ENCODE measurements around the gene AHSA1.
"Not testable (repeated sequence)": the region's sequence is repeated elsewhere in the genome, so short reads cannot be mapped to it uniquely, and the experiment has no call there.

Gene AHSA1

DNA sequence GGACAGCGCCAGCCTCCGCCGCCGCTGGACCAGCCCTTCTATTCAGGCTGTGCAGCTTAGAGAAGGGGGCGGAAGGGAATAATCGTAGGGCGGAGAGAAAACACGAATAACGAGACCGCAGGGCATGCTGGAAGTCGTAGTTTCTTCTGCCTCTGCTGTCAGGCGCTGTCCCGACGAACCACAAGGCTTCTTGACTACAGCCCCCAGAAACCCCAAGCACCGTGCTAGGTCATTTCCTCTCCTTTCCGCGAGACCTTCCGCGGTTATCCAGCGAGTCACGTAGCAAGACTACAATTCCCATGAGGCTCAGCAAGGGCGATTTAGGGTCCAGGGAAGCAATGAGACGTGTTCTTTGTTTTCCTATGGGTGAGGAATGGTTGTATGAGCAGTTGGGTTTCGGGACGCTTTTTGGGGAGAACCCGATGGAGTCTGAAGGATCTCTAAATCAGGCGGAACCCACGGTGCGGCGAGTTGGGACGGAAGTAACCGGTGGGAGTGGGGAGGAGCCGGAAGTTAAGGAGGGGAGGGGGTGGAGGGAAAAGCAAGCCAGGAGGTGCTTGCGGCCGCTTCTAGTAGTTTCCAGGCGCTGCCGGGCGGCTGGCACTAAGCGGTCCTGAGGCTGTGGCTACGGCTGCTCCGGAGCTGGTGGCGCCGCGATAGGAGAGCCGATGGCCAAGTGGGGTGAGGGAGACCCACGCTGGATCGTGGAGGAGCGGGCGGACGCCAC, at the start of gene AHSA1, which contains the start of gene VIPAS39:
Gene AHSA1, plus strand, starts transcription at position 572 of the 727 bp plus-strand sequence. Its CDS starts 97 bp downstream, at position 669.
Gene VIPAS39, minus strand, starts transcription at position 80 of the 727 bp plus-strand sequence. CDS start 3,499 bp downstream, outside the sequence.
- DNase-seq (ENCODE audit: low spot score) = peak; percentile 100

DNA sequence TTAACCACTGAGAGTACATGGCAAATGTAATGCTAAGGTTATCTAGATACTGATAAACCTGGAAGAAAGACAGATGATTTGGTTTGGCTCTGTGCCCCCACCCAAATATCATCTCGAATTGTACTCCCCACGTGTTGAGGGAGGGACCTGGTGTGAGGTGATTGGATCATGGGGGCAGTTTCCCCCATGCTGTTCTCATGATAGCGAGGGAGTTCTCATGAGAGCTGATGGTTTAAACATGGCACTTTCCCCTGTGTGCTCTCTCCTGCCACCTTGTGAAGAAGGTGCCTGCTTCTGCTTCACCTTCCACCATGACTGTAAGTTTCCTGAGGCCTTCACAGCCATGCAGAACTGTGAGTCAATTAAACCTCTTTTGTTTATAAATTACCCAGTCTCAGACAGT, 48.8 kb upstream of the AHSA1 start:
- DNase-seq (ENCODE audit: low spot score) = no peak

DNA sequence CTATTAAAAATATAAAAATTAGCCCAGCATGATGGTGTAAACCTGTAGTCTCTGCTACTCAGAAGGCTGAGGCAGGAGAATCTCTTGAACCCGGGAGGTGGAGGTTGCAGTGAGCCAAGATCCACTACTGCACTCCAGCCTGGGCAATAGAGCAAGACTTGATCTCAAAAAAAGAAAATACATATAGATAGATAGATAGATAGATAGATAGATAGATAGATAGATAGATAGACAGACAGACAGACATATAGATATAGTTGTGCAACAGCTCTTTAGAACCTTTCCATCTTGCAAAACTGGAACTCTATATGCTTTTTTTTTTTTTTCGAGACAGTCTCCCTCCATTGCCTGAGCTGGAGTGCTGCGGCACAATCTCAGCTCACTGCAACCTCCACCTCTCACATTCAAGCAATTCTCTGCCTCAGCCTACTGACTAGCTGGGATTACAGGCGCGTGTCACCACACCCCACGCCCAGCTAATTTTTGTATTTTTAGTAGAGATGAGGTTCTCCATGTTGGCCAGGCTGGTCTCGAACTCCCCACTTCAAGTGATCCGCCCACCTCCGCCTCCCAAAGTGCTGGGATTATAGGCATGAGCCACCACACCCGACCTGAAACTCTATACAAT, 42.4 kb upstream of the AHSA1 start:
- DNase-seq (ENCODE audit: low spot score) = not testable (repeated sequence)

DNA sequence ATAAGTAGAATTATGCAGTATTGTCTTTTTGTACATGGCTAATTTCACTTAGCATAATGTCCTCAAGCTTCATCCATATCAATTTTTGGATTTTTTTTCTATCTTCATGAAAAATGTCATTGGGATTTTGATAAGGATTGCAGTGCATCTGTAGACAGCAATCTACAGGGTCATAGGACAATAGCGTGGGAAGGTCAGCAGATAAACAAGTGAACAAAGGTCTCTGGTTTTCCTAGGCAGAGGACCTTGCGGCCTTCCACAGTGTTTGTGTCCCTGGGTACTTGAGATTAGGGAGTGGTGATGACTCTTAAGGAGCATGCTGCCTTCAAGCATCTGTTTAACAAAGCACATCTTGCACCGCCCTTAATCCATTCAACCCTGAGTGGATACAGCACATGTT, 41.8 kb upstream of the AHSA1 start:
- DNase-seq (ENCODE audit: low spot score) = not testable (repeated sequence)

- no peak for DNase-seq (ENCODE audit: low spot score)
These were observed 41.1 kb upstream of the AHSA1 start for GRCh38 chr14:77416836-77417235.

DNA sequence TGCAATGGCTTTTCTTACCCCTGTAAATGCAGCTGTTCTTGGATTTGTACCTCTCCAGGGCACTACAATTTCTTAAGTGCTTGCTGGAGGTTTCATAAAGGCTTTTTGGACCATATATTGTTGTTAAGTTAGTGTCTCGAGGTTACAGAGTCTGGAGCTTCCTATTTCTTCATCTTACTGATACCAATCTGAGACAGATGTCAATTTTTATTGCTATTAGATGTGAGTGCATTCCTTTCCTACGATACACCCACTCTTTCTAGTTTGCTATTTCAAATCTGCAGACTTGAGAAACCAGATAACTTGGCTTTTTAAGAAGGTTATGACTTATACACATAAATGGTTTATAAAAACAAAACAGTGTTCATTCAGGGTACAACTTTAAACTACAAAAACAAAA, 36.7 kb upstream of the AHSA1 start:
- DNase-seq (ENCODE audit: low spot score) = no peak

- DNase-seq (ENCODE audit: low spot score) = no peak
These were observed 34.5 kb upstream of the AHSA1 start, which contains the start of gene NOXRED1 for GRCh38 chr14:77423423-77423822. Gene NOXRED1, minus strand, starts transcription at chr14:77423523. Its CDS starts 634 bp downstream, at chr14:77422889.

- DNase-seq (ENCODE audit: low spot score) = no peak
These were observed 33.0 kb upstream of the AHSA1 start for GRCh38 chr14:77424862-77425261.

DNA sequence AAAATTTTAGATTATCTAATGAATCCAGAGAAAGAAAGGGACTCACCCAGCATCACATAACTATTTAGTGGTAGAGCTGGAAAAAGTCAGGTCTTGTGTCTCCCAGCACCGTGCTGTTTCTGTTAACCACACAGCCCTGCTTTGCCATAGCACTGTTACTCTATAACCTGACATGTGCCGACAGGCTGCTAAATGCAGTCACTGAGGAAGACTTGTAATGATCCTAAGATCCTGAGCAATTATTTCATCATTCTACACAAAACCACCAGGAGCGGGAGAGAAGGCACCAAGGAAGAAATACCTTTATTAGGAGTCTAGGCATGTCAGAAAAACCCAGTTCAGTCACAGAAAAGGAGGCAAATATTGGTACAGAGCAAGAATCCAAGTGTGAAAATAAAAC, 31.5 kb upstream of the AHSA1 start:
- DNase-seq (ENCODE audit: low spot score) = no peak

GRCh38 chr14:77436042-77436441, 21.9 kb upstream of the AHSA1 start:
- DNase-seq (ENCODE audit: low spot score) = no peak

GRCh38 chr14:77438596-77438995, 19.3 kb upstream of the AHSA1 start:
- no peak for DNase-seq (ENCODE audit: low spot score)

GRCh38 chr14:77439861-77440260, 18.0 kb upstream of the AHSA1 start:
- DNase-seq (ENCODE audit: low spot score) = no peak

- DNase-seq (ENCODE audit: low spot score) = no peak
These were observed 15.7 kb upstream of the AHSA1 start for GRCh38 chr14:77442196-77442595.

GRCh38 chr14:77455966-77456640, 1.8 kb upstream of the AHSA1 start:
- DNase-seq (ENCODE audit: low spot score) = no peak

- no peak for DNase-seq (ENCODE audit: low spot score)
These were observed 775 bp upstream of the AHSA1 start for GRCh38 chr14:77457115-77457521.

DNA sequence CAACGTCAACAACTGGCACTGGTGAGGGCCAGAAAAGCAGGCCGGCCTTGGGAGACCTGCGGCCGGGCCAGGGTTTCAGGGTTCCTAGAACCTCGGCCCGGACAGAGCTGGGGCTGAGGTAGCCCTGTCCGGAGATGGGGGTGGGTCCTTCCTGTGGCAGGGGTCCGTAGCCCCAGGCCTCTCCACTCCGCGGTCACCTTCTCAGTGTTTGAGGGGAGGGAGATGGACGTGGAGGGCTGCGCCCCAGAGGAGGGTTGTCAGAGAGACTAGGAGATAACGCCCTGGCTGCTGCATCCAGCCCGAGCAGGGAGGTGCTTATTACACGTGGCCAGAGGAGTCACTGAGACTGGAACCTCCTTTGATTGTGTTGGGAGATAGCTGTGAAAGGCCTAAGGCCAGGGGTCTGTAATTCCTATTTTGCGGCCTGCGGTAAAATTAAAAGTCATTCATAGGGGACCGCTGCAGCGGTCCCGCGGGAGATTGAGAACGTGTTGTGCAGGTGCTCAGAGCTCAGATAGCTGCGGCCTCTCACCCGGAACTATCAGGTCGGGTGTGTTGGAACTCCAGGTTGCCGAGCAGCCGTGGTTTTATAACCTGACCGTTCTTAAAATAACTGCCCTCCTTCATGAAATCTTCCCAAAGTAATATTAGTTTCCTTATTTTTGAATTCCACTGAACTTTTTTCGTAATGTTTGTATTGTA, 507 bp downstream of the AHSA1 start:
- no peak for DNase-seq (ENCODE audit: low spot score)

DNA sequence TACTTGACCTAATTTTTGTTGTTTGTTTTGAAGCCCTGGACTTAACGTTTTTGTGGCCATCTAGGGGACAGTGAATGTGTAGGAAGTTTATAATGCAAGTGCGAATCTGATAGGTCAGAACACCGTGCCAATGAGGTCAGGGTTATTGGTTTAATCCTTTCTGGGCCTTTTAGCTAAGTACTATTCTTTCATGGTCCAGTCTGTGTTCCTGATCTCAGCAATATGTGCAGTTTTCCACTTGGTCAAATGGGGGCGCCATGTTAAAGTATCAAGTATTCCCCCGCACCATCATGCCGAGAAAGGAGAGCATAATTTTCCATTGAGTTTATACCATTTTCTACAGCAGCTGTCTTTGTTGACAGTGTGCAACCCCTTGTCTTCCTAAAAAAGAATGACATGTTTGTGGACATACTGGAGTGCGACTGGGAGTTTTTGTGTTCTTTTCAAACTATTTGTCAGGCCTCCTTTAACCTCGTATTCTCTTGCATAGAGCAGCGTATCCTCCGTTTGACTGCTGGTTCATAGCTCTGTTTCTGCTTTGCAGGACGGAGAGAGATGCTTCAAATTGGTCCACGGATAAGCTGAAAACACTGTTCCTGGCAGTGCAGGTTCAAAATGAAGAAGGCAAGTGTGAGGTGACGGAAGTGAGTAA, 1.3 kb downstream of the AHSA1 start:
- DNase-seq (ENCODE audit: low spot score) = peak; percentile 78

DNA sequence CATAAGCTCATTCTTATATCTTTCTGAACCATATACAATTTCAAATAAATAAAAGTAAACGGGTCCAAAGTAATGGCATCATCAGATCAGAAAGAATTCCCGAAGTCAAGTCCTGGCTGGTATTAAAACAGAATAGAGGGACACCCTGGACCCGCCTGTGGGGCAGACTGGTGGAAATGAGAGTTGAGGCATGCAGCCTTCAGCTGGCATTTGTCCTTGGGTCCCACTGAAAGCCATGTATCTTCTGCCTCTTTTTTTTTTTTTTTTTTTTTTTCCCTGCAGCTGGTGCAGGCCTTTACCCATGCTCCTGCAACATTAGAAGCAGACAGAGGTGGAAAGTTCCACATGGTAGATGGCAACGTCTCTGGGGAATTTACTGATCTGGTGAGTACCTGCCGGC, 9.9 kb downstream of the AHSA1 start:
- DNase-seq (ENCODE audit: low spot score) = no peak

GRCh38 chr14:77469067-77469505, 11.2 kb downstream of the AHSA1 start:
- DNase-seq (ENCODE audit: low spot score) = no peak

DNA sequence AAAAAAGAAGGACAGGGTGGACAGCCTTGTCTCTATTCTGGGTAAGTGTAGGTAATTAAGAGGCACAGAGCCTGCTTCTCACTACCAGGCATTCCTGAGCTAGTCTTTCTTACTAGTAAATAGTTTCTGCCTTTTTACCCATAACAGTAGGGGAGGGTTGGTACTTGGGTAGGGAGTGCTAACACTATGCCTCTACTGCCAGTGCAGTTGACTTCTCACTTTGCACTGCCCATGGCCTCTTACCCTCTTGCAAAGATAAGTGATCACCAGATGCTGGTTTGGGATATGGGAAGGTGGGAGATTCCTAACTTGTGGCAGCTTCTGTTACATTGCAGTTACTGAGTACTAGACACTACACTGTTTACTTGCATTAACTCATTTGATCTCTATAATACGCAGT, 11.6 kb downstream of the AHSA1 start:
- no peak for DNase-seq (ENCODE audit: low spot score)

- DNase-seq (ENCODE audit: low spot score) = no peak
These were observed 12.5 kb downstream of the AHSA1 start for GRCh38 chr14:77470224-77470870.

Measured in globus pallidus (tissue), 1 donor.